ENCODE measurements around the gene CEP131.

The CEP131 gene

GRCh38 chr17:81251709-81252301 is 29.0 kb upstream of the CEP131 start:
- DNase-seq (ENCODE audit: low read depth in 2 of 2): no peak

GRCh38 chr17:81251094-81251708 is 28.4 kb upstream of the CEP131 start:
- DNase-seq (ENCODE audit: low read depth in 2 of 2): no peak

DNA sequence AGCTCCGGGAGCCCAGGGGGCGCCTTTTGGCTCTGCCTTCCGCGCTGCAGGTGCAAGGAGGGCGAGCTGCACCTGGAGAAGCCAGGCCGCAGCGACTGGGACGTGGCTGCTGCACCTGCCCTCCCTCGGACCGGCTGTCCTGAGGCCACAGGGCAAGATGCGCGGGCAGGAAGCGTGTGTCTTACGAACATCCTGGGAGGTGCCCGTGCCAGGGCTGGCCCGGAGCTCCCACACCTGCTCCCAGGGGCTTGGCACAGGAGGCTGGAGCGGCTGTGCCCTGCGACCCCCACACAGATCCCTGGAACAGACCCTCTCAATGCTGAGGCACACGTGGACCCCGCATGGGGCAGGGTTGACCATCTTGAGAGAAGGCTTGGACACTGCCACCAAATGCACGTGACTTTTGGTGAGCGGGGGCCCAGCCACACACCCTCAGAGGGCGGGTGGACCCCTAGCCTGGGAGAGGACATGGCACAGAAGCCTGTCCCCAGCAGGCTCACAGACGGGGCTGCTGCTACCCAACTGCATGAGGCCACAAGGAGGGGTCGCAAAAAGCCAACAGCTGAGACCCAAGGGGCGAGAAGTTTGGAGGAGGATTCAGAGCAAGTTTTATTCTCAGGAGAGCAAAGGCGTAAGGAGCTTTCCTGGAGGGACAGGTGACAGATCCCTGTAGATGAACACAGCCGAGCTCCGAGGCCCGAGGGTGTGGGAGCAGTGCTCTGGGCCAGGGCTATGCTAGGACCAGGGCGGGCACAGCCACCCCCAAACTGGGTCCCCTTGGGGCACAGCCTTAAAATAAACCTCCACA is 27.7 kb upstream of the CEP131 start:
- DNase-seq (ENCODE audit: low read depth in 2 of 2): no peak

DNA sequence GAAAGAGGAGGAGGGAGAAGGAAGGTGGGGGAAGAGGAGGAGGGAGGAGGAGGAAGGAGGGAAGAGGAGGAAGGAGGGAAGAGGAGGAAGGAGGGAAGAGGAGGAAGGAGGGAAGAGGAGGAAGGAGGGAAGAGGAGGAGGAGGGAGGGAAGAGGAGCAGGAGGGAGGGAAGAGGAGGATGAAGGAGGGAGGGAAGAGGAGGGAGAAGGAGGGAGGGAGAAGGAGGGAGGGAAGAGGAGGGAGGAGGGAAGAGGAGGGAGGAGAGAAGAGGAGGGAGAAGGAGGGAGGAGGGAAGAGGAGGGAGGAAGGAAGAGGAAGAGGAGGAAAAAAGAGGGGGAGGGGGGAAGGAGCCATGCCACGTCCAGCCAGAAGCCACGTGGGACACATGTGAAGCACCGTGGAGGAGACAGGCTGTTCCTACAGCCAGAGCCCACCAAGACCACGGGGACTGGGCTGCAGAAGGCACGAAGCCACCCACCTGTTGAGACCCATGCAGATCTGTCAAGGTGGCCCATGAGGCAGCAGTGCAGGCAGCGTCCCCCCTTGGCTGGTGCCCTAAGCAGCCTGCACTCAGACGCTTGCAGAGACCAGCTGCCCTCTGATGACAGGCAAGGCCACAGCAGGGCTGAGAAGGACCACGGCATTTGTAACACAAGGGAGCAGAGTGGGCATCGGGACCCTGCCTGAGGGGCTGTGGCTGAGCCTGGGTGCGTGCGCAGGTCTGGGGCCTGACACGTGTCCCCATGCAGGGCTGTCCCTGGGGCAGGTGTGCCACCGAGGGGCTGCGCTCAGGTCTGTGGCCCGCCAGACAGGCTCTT is 26.7 kb upstream of the CEP131 start:
- no peak for DNase-seq (ENCODE audit: low read depth in 2 of 2)

DNA sequence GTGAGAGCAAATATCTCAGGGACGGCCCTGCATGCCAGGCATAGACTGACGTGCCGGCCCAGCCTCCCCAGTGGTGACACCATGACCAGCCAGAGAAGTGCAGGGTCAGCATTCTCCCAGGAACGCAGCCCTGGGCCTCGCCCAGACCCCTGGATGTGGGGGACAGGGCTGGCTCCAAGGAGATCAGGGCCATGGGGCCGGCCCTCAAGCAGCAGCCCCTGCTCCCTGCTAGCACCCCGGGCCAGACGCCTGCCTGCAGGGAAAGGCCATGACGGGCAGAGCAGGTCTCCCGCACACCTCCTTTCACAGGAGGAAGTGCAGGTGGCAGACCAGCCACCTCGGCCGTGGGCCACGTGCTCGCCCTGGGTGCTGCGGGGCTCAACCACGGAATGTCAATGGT is 25.9 kb upstream of the CEP131 start:
- no peak for DNase-seq (ENCODE audit: low read depth in 2 of 2)

- no peak for DNase-seq (ENCODE audit: low read depth in 2 of 2)
Measured at GRCh38 chr17:81247339-81247990, 24.7 kb upstream of the CEP131 start.

DNA sequence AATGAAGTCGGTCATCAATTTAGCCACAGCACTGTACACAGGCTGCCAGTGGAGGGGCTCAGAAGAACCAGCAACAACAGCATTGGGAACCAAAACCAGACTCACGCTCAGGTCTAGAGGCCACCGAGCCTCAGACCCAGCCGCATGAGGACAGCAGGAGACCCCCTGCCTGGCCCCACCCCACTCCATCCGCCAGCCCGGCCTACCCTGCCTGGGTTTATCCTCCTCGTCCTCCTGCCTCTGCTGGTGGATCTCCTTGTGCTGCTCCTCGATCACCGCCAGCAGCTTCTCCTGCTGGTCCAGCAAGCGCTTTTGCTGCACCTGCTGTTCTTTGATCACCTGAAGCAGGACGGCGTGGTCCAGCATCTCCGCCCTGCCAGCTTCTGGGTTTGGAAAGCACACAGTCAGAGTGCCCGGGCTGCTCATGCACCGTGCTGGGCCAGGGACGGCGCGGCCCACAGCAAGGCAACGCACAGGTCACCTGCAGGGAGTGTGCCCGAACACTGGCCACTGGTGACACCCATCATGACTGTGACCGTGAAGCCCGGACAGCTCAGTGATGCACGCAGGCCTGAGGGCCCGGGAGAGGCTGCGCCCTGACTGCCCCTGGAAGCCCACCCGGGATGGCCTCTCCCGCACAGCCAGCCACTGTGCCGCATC is 24.0 kb upstream of the CEP131 start:
- DNase-seq (ENCODE audit: low read depth in 2 of 2): no peak

DNA sequence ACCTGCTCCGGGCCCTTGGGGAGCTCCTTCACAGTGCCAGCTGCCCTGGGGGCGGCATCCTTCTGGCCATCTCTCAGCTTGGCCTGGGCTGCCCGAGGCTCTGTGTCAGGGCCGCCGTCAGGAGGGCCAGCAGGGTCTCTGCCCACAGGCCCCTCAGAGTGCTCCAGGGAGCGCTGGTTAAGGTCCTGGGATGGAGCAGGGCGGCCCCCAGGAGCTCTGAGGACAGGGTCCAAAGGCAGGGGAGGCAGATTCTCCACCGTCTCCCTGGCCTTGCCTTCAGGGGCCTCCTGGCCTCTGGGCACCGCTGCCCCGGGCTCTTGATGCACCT is 23.5 kb upstream of the CEP131 start:
- no peak for DNase-seq (ENCODE audit: low read depth in 2 of 2)

DNA sequence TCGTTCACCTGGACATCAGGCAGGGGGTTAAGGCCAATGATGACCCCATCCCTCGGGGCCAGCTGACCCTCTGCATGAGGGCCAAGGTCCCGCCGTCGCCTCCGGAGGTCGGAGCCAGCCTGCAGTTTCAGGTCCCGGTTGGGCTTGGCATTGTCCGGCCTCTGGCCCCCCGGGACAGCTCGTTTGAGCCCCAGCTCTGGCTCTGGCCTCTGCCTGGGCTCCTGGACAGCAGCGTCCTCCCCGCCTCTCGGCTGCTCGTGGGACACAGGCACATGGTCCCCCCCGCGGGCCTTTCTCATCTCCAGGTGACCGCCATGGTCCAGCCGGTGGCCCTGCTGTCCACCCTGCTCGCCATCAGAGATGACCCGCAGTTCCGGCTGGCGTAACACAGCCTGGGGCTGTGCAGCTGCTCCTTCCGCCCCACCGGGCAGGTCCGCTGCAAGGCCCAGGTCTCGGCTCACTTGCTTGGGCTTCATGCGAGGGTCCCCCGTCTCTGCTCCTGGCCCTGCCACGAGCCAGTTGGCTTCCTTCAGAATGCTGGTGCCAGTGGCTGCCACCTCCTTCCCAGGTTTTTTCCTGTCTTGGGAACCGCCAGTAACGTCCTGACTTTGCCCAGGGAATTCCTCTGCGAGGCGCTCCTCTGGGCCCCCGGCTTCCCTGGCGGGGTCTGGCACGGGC is 23.0 kb upstream of the CEP131 start:
- DNase-seq (ENCODE audit: low read depth in 2 of 2): no peak

DNA sequence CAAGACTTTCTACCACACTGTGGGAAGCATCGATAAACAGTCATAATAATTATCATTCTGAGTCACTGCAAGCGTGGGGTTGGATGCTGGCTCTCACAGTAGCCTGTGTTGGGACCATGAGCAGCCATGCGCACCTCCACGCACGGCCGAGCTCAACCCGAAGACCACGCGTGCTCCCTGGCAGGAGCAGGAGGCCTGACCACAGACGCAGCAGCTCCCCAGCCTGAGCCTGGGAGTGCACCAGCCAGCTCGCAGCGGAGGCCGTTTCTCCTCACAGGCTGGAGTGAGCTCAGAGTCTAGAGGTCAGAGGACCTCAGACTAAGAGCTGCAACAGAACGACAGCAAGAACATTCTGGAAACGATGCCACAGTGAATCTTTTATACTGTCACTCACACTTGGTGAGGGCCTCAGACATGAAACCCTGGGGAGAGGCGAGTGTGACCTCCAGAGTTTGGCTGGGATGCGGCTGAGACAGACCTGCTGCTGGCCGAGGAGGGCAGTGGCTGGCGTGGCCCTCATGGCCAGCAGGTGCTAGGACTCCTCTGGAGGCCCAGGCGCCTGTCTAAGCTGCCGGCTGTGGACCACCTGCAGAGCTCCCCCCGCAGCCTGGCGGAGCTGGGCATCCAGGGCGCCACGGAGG is 22.4 kb upstream of the CEP131 start:
- no peak for DNase-seq (ENCODE audit: low read depth in 2 of 2)

DNA sequence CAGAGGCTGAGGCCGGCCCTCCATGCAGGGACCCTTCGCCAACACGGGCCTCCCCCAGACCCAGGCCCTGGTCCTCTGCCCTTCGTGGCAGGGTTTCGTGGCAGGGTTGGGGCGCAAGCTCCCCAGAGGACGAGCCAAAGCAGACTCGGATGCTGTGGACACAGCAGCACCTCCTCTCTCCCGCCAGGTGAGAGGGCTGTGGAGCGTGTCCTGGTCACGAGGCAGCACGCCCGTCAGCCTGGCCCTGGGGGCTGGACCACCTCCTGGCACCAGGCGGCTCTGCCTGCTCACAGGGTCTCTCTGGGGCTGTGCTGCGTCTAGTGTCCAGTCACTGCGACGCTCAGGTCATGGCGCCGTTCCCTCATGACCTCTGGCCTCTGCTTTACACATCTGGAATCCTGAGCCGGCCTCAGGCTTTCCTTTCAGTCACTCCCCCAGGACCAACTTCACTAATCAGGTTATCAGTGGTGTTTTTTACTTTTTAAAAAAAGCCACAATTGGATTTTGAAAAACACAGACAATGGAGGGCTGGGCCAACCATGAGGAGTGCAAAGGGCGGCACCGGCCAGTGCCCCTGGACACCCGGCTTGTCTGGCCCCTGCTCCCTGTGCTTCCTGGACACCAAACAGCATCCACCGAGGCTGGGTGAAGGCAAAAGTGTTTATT is 21.7 kb upstream of the CEP131 start:
- DNase-seq (ENCODE audit: low read depth in 2 of 2): no peak

DNA sequence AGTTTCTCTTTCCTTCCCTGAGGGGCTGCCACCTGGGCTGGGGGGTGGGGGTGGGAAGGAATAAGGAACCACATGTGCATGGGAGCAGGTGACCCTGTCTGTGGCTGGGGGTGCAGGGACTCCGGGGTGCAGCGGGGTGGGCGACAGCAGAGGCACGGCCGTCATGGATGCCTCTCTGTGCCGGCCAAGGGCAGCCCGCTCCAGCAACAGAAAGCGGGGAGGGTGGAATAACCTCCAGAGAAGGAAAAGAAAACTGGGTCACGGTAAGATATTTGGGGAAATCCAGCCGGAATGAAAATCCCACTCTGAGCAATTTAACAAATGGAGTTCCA is 20.5 kb upstream of the CEP131 start:
- no peak for DNase-seq (ENCODE audit: low read depth in 2 of 2)

- DNase-seq (ENCODE audit: low read depth in 2 of 2): no peak
Measured at GRCh38 chr17:81242421-81243332, 19.9 kb upstream of the CEP131 start.

DNA sequence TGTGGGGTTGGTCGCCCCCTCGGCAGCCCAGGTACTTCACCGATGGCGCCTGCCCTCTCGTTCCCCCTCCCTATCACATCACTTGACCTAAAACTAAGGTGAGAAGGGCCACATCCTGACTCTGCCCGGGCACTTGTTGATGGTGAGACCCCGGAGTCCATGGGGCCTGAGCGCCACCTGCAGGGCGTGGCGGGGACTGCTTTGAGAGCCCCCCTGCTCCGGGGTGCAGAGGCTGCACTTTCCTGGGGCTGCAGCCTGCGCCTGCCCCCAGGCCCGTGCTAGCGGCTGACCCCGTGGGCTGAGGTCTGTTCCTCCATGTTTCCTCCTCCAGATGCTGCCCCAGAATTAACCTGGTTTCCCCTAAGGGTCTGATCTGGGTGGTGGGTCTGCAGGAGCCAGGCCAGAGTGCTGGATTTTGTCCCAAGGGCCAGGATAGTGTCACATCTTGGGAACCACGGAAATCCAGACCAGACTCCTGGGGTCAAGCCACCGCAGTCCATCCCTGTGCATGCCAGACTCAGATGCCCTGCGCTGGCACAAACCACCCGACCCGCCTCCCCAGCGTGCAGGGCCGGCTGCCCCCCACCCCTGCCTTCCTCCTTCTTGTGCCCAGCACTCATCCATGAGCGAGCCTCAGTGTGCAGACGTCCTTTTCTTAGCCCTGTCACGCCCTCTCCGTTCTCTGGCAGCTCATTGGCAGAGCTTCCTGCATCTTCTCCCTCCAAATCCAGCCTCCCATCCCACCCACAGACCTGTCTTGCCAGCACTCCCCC is 19.1 kb upstream of the CEP131 start:
- peak; percentile 29 to 44 for DNase-seq (ENCODE audit: low read depth in 2 of 2)

GRCh38 chr17:81241203-81241602 is 18.4 kb upstream of the CEP131 start:
- DNase-seq (ENCODE audit: low read depth in 2 of 2): no peak

- no peak for DNase-seq (ENCODE audit: low read depth in 2 of 2)
Measured at GRCh38 chr17:81240761-81241160, 18.0 kb upstream of the CEP131 start.

DNA sequence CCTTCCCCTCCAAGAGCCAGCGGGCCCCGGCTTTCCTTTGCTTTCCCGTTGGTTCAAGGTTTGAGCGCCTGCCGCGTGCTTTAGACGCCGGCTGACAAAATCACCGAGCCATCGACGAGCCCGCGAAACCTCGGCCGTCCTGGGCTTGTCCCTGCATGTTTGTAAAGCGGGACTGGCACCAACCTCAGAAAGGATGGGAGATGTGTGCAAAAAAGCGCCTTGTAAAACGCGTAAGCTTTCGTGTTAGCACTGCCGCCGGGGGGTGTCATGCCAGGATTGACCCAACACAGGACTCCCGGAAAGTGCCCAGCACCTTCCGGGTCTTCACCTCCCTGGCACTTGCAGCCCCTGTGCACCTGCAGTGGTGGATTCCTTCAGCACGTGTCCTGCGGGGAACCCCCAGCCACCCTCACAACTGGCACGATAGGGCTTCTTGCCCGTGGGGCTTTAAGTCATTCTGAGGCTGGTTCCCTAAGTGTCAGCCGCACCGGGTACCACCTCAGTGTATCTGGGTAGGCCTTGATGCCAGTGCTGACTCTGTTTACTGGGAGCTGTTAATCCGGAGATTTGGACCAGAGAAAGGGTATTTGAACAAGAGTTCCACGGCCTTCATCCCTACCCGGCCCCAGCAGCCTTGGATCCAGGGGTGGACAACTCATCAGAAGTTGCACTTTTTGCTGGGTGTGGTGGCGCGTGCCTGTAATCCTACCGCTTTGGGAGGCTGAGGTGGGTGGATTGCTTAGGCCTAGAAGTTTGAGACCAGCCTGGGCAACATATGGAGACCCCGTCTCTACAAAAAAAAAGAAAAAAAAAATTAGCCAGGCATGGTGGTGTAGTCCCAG is 17.2 kb upstream of the CEP131 start:
- peak; percentile 43 to 45 for DNase-seq (ENCODE audit: low read depth in 2 of 2)
